Measurements from ENCODE around the gene SHKBP1.
"Not testable (repeated sequence)": the region's sequence is repeated elsewhere in the genome, so short reads cannot be mapped to it uniquely, and the experiment has no call there.

Gene SHKBP1

DNA sequence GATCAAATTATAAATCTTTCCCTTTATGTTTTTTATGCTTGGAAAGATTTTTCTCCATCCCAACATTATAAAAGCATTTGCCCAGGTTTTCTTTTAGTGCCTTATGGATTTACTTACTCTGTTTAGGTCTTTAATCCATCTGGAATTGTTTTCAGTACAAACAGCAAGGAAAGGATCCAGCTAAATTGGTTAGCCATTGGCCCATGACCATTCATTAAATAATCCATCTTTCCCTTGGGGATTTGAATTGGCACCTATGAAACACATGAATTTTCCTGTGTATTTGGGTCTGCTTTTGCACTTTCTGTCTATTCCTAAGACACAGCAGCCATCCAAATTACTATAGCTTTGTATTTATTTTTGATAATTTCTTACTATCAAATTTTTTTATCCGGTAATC is 28.8 kb upstream of the SHKBP1 start:
- Mint-ChIP-seq H3K9me3 (no peaks in the 10 kb centered on the region), H3K27ac (no peak overlapping the region), H3K4me3 (no peak overlapping the region), H3K4me1 (peaks cover 8% of the 10 kb centered on the region), H3K36me3 (ENCODE audit: low read depth) (no peaks in the 10 kb centered on the region), H3K27me3 (peaks cover 40% of the 10 kb centered on the region)
- DNase-seq (no peak), ATAC-seq (no peak)

DNA sequence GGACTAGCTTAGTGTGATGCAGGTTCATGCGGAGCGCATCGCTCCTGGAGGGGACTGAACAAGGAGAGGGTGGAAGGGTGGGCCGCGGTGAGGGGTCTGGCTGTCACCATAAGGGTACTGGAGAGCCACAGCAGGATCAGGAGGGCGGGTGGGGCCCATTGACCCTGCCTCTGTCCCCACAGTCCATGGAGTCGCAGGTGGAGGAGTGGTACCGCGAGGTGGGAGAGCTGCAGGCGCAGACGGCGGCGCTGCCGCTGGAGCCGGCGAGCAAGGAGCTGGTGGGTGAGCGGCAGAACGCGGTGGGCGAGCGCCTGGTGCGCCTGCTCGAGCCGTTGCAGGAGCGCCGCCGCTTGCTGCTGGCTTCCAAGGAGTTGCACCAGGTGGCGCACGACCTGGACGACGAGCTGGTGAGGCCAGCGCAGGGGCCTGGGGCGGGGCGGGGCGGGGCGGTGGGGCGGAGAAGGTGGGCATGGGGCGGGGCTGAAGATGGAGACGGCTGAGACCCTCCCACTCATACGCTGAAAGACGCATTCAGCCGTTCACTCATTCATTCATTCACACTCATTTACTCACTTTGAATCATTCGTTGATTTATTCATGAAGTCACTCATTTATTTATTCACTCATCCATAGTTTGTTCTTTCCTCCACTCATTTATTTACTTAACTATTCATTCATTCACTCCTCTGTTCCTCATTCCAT is 27.5 kb upstream of the SHKBP1 start:
- H3K27me3 Mint-ChIP-seq: peaks cover 51% of the 10 kb centered on the region
- peak; percentile 95 for ATAC-seq
- no peaks in the 10 kb centered on the region for H3K9me3 Mint-ChIP-seq
- peaks cover 8% of the 10 kb centered on the region for H3K4me1 Mint-ChIP-seq
- peak overlapping the region; percentile 7 for H3K4me3 Mint-ChIP-seq
- H3K36me3 Mint-ChIP-seq (ENCODE audit: low read depth): no peaks in the 10 kb centered on the region
- peak; percentile 81 for DNase-seq
- no peak overlapping the region for H3K27ac Mint-ChIP-seq

DNA sequence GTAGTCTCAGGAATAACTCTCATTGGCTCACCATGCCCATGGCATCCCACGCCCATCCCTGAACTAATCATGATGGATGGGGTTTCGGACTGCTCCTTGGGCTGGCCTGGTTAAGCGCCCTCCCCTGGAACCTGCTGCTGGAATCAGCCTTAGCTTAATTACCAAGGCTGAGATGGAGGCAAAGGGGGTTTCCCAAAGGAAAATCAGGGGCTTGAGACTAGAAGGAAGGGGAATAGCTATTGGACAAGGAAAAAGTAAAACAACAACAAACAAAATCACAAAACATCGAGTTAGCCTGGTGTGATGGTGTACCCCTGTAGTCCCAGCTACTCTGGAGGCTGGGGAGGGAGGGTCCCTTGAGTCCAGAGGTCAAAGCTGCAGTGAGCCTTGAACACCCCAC is 25.7 kb upstream of the SHKBP1 start:
- Mint-ChIP-seq H3K27me3 (peaks cover 62% of the 10 kb centered on the region), H3K27ac (no peak overlapping the region), H3K4me1 (peaks cover 8% of the 10 kb centered on the region), H3K36me3 (ENCODE audit: low read depth) (no peaks in the 10 kb centered on the region), H3K4me3 (no peak overlapping the region), H3K9me3 (no peaks in the 10 kb centered on the region)
- no peak for ATAC-seq
- no peak for DNase-seq

DNA sequence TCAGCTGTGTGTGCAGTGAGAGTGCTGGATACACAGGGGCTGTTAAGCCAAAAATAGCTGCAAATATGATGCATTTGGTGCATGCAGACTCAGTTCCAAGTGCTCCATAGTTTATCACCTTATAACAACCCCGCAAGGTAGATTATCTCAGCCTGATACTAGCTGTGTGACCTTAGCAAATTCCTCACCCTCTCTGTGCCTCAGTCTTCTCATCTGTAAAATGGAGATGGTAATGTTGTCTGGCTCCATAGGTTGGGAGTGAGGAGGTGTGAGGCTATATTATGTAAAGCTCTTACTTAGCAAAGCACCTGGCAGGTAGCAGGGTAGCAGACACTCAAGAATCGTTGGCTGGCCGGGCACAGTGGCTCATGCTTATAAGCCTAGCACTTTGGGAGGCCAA is 23.8 kb upstream of the SHKBP1 start:
- Mint-ChIP-seq H3K4me1 (peaks cover 8% of the 10 kb centered on the region), H3K27me3 (peaks cover 52% of the 10 kb centered on the region), H3K36me3 (ENCODE audit: low read depth) (no peaks in the 10 kb centered on the region), H3K9me3 (no peaks in the 10 kb centered on the region), H3K4me3 (no peak overlapping the region), H3K27ac (no peak overlapping the region)
- DNase-seq: no peak
- ATAC-seq: no peak

DNA sequence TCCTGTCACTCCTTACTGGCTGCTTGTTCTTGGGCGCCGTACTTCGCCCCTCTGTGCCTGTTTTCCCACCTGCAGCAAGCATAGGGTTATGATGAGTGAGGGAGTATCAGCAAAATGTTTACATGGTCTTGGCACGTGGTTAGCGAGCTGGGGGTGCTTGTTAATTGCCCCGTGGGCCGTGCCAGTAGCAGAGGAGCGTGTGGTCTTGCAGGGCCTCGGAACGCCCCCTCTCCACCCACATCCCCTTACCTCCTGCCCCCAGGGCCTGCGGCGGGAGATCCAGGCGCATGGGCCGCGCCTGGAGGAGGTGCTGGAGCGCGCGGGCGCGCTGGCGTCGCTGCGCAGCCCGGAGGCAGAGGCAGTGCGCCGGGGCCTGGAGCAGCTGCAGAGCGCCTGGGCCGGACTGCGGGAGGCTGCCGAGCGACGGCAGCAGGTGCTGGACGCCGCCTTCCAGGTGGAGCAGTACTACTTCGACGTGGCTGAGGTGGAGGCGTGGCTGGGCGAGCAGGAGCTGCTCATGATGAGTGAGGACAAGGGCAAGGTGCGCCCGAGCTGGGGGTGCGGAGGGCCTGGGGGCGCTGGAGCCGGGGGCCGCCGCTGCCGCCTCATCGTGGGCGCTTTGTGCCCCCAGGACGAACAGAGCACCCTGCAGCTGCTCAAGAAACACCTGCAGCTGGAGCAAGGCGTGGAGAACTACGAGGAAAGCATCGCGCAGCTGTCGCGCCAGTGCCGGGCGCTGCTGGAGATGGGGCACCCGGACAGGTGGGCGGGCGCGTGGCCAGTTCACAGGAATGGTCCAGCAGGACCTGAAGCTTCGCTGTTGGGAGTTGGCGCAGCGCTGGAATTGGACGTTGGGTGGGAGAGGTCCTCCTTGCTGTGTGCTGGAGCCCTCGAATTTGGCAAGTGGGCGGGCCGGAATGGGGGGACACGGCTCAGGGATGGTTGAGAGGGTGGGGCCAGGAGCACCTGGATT is 22.5 kb upstream of the SHKBP1 start:
- Mint-ChIP-seq H3K4me3 (no peak overlapping the region), H3K27me3 (peaks cover 46% of the 10 kb centered on the region), H3K36me3 (ENCODE audit: low read depth) (no peaks in the 10 kb centered on the region), H3K4me1 (peaks cover 4% of the 10 kb centered on the region), H3K9me3 (no peaks in the 10 kb centered on the region), H3K27ac (no peak overlapping the region)
- DNase-seq (no peak), ATAC-seq (no peak)

DNA sequence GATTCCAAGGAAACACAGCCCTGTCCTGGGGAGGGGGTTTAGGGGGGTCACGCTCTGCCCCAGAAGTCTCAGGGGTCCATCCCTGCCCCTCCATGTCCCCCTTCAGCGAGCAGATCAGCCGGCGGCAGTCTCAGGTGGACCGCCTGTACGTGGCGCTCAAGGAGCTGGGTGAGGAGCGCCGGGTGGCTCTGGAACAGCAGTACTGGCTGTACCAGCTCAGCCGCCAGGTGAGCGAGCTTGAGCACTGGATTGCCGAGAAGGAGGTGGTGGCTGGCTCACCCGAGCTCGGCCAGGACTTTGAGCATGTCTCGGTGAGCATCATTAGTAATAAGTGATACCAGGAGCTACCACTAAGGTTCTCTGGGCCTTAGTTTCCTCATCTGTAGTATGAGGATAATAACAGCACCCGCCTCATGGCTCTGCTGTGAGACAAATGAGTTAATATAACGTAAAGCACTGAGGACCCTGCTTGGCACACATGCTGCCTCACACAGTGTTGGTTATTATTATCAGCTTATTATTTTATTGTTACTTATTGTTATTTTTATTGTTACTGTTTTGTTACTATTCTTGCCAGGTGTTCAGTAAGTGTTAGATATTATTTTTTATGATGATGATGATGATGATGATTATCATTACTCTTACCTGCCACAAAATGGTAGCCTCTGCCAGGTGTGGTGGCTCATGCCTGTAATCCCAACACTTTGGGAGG is 20.5 kb upstream of the SHKBP1 start:
- peaks cover 3% of the 10 kb centered on the region for H3K4me1 Mint-ChIP-seq
- H3K36me3 Mint-ChIP-seq (ENCODE audit: low read depth): no peaks in the 10 kb centered on the region
- peaks cover 39% of the 10 kb centered on the region for H3K27me3 Mint-ChIP-seq
- no peak overlapping the region for H3K4me3 Mint-ChIP-seq
- no peak for DNase-seq
- no peak for ATAC-seq
- H3K27ac Mint-ChIP-seq: no peak overlapping the region
- H3K9me3 Mint-ChIP-seq: no peaks in the 10 kb centered on the region

DNA sequence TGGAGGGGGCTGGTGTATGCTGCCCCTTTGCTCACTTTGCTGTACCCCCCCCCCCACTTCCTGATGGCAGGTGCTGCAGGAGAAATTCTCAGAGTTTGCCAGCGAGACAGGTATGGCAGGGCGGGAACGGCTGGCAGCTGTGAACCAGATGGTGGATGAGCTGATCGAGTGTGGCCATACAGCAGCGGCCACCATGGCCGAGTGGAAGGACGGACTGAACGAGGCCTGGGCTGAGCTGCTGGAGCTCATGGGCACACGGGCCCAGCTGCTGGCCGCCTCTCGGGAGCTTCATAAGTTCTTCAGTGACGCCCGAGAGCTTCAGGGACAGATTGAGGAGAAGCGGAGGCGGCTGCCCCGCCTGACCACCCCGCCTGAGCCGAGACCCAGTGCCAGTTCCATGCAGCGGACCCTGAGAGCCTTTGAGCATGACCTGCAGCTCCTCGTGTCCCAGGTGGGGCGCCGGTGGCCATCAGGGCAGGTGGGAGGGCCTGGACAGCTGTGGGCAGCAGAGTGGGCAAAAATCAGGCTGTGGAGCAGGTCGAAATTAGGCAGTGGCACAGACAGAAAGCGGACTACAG is 19.6 kb upstream of the SHKBP1 start:
- H3K27me3 Mint-ChIP-seq: peaks cover 36% of the 10 kb centered on the region
- peaks cover 6% of the 10 kb centered on the region for H3K4me1 Mint-ChIP-seq
- no peak for DNase-seq
- H3K36me3 Mint-ChIP-seq (ENCODE audit: low read depth): no peaks in the 10 kb centered on the region
- no peak overlapping the region for H3K27ac Mint-ChIP-seq
- no peak for ATAC-seq
- H3K4me3 Mint-ChIP-seq: no peak overlapping the region
- no peaks in the 10 kb centered on the region for H3K9me3 Mint-ChIP-seq

DNA sequence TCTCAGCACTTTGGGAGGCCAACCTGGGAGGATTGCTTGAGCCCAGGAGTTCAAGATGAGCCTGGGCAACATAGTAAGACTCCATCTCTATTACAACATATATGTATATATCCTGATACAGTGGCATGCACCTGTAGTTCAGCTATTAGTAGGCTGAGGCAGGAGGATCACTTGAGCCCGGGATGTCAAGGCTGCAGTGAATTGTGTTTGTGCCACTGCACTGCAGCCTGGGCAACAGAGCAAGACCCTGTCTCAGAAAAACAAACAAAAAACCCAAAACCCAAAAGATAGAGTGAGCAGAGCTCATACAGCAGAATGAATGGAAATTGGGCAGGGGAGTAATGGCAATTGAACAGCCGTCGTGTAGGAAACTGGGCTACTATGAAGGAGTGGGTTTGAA is 17.3 kb upstream of the SHKBP1 start:
- H3K27me3 Mint-ChIP-seq: peaks cover 27% of the 10 kb centered on the region
- no peak overlapping the region for H3K4me3 Mint-ChIP-seq
- no peaks in the 10 kb centered on the region for H3K9me3 Mint-ChIP-seq
- H3K36me3 Mint-ChIP-seq (ENCODE audit: low read depth): no peaks in the 10 kb centered on the region
- no peak overlapping the region for H3K27ac Mint-ChIP-seq
- ATAC-seq: no peak
- H3K4me1 Mint-ChIP-seq: peaks cover 6% of the 10 kb centered on the region
- DNase-seq: no peak

DNA sequence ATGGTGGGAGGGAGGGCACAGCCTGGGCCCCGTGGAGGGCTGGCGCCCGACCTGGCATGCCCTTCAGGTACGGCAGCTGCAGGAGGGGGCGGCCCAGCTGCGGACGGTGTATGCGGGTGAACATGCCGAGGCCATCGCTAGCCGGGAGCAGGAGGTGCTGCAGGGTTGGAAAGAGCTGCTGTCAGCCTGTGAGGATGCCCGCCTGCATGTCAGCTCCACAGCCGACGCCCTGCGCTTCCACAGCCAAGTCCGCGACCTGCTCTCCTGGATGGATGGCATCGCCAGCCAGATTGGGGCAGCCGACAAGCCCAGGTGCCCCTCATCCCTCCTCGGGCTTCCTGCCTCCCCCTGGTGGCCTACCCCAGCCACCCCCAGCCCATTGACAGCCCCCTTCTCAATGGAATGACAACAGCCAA is 16.6 kb upstream of the SHKBP1 start:
- Mint-ChIP-seq H3K36me3 (ENCODE audit: low read depth) (no peaks in the 10 kb centered on the region), H3K27me3 (peaks cover 25% of the 10 kb centered on the region), H3K9me3 (no peaks in the 10 kb centered on the region), H3K4me3 (no peak overlapping the region), H3K27ac (no peak overlapping the region), H3K4me1 (peaks cover 6% of the 10 kb centered on the region)
- DNase-seq: no peak
- ATAC-seq: no peak

DNA sequence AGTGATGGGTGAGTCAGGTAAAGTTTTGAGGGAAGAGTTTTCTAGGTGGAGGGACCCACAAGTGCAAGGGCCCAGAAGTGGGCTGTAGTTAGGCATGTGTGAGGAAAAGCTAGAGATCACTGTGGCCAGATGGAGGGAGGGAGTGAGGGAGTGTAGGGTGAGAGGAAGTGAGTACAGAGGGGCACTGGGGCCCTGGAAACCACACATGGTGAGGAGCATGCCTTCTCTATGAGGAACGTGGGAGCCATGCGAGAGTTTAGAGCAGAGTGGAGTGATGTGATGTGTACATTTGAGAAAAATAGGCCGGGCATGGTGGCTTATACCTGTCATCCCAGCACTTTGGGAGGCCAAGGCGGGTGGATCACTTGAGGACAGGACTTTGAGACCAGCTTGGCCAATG is 14.7 kb upstream of the SHKBP1 start:
- H3K27ac Mint-ChIP-seq: no peak overlapping the region
- DNase-seq (no peak), ATAC-seq (no peak)
- no peaks in the 10 kb centered on the region for H3K9me3 Mint-ChIP-seq
- H3K36me3 Mint-ChIP-seq (ENCODE audit: low read depth): no peaks in the 10 kb centered on the region
- peaks cover 31% of the 10 kb centered on the region for H3K27me3 Mint-ChIP-seq
- H3K4me1 Mint-ChIP-seq: peaks cover 7% of the 10 kb centered on the region
- no peak overlapping the region for H3K4me3 Mint-ChIP-seq

DNA sequence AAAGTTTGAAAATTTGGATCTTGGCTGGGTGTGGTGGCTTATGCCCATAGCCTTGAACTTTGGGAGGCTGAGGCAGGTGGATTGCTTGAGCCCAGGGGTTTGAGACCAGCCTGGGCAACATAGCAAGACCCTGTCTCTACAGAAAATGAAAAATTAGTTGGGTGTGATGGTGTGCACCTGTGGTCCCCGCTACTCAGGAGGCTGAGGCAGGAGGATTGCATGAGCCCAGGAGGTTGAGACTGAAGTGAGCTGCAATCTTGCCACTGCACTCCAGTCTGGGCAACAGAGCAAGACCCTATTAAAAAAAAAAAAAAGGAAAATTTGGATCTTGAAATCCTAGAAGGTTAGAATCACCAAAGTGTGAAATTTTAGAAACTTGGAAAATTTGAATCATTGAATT is 12.1 kb upstream of the SHKBP1 start:
- DNase-seq; H3K4me1 Mint-ChIP-seq; H3K27ac Mint-ChIP-seq; H3K4me3 Mint-ChIP-seq; ATAC-seq; H3K9me3 Mint-ChIP-seq; H3K36me3 Mint-ChIP-seq (ENCODE audit: low read depth): not testable (repeated sequence)
- peaks cover 47% of the 10 kb centered on the region for H3K27me3 Mint-ChIP-seq

DNA sequence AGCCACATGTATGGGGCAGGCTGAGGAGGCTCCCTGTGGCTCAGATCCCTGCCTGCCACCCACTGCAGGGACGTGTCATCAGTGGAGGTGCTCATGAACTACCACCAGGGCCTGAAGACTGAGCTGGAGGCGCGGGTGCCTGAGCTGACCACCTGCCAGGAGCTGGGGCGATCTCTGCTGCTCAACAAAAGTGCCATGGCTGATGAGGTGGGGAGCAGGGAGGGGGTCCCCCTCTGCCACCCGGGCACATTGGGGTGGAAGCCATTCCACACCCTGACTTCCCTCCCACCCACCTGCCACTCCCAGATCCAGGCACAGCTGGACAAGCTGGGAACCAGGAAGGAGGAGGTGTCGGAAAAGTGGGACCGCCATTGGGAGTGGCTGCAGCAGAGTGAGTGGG is 11.3 kb upstream of the SHKBP1 start:
- Mint-ChIP-seq H3K36me3 (ENCODE audit: low read depth) (no peaks in the 10 kb centered on the region), H3K27me3 (peaks cover 47% of the 10 kb centered on the region), H3K27ac (no peak overlapping the region), H3K4me1 (peaks cover 11% of the 10 kb centered on the region), H3K4me3 (no peak overlapping the region), H3K9me3 (no peaks in the 10 kb centered on the region)
- DNase-seq (no peak), ATAC-seq (no peak)

DNA sequence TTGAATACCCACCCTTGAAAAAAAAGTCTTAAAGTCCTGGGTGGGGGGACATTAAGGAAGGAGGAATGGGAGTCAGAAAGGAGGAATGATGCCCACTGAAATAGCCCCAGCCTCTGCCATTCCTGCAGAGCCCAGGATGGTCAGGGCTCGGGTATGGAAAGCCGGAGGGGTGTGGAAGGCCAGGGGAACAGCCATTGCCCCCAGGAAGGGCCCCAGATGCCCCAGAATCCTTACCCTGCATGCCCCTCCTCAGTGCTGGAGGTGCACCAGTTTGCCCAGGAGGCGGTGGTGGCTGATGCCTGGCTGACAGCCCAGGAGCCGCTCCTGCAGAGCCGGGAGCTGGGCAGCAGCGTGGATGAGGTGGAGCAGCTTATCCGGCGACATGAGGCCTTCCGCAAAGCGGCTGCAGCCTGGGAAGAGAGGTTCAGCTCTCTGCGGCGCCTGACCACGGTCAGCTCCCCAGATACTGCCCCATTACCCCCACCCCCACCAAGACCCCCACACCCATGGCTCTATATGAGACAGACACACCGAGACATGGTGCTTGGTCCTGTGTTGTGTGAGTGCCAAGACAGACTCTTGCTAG is 10.7 kb upstream of the SHKBP1 start:
- Mint-ChIP-seq H3K27ac (no peak overlapping the region), H3K27me3 (peaks cover 47% of the 10 kb centered on the region), H3K4me1 (peaks cover 16% of the 10 kb centered on the region), H3K36me3 (ENCODE audit: low read depth) (no peaks in the 10 kb centered on the region), H3K4me3 (no peak overlapping the region), H3K9me3 (peaks cover 4% of the 10 kb centered on the region)
- DNase-seq (no peak), ATAC-seq (no peak)

DNA sequence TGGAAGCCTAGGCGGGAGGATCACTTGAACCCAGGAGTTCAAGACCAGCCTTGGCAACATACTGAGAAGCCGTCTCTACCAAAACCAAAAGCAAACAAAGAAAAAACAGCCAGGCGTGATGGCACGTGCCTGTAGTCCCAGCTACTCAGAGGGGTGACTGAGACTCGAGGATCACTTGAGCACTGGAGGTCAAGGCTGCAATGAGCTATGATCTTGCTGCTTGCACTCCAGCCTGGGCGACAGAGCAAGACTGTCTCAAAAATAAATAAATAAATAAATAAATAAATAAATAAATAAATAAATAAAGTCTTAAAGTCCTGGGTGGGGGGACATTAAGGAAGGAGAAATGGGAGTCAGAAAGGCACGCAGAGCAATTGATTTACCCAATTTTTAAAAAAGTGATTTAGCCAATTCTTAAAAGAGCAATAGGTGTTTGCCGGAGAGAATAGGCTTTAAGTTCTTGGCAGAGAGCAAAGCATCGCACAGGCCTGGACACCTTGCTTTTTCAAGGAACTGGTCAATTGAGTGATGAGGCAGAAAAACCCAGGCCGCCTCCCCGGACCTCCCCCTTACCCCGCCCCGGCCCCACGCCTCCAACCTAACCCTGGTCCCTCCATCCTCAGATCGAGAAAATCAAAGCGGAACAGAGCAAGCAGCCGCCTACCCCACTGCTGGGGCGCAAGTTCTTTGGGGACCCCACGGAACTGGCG is 9.5 kb upstream of the SHKBP1 start:
- no peaks in the 10 kb centered on the region for H3K36me3 Mint-ChIP-seq (ENCODE audit: low read depth)
- H3K4me3 Mint-ChIP-seq: no peak overlapping the region
- DNase-seq: no peak
- no peak for ATAC-seq
- H3K27ac Mint-ChIP-seq: no peak overlapping the region
- H3K27me3 Mint-ChIP-seq: peaks cover 44% of the 10 kb centered on the region
- H3K9me3 Mint-ChIP-seq: peaks cover 4% of the 10 kb centered on the region
- peaks cover 13% of the 10 kb centered on the region for H3K4me1 Mint-ChIP-seq
